Common myeloid progenitor, CD34-positive (primary cell): ENCODE measurements around the gene FBXL14.

ENCODE experiments used
- CTCF ChIA-PET: fragments of 350-600 bp; sonication (Branson Sonifier 250); formaldehyde crosslinking; loops from one replicate; lab custom pipeline; 2021; ENCODE audit warnings: antibody characterized with exemption; lab: Charles Lee
- POLR2A ChIA-PET: fragments of 350-600 bp; sonication (Branson Sonifier 250); formaldehyde crosslinking; loops from one replicate; lab custom pipeline; 2021; ENCODE audit warnings: antibody characterized with exemption; lab: Charles Lee
- DNase-seq, 3 donors: peaks; one replicate each; pipeline versions ENCODE4 v3.0.0 to v3.0.0-alpha.2; 2013
- H3K27ac ChIP-seq, 2 experiments: 1 replicate in 1 of 2; 2 replicates in 1 of 2; pipeline ENCODE4 v1.7.0; 2013; ENCODE audit warnings: inconsistent platforms in 2 of 2, low read length in 2 of 2, mild to moderate bottlenecking in 2 of 2, low read depth in 1 of 2, moderate library complexity in 1 of 2; ENCODE audit not compliant: severe bottlenecking in 2 of 2, insufficient read depth in 1 of 2, poor library complexity in 1 of 2
- H3K27me3 ChIP-seq, 5 experiments: replicated peaks in 2 of 5; 1 replicate in 3 of 5; 2 replicates in 2 of 5; pipeline versions ENCODE4 v1.6.1 to v1.7.0; 2013; ENCODE audit warnings: low read length in 4 of 5, mild to moderate bottlenecking in 2 of 5, moderate library complexity in 2 of 5, inconsistent platforms in 1 of 5; ENCODE audit not compliant: insufficient read depth in 5 of 5, control insufficient read depth in 4 of 5
- H3K36me3 ChIP-seq, 4 experiments: 1 replicate in 2 of 4; 2 replicates in 2 of 4; pipeline versions ENCODE4 v1.6.1 to v1.7.0; 2013; ENCODE audit warnings: low read length in 3 of 4, control low read depth in 1 of 4, mild to moderate bottlenecking in 1 of 4; ENCODE audit not compliant: control insufficient read depth in 4 of 4, insufficient read depth in 4 of 4
- H3K4me1 ChIP-seq, 4 experiments: 1 replicate in 3 of 4; 2 replicates in 1 of 4; pipeline versions ENCODE4 v1.6.1 to v1.7.1; 2013; ENCODE audit warnings: low read length in 3 of 4, mild to moderate bottlenecking in 3 of 4, control low read depth in 1 of 4, inconsistent platforms in 1 of 4, moderate library complexity in 1 of 4; ENCODE audit not compliant: control insufficient read depth in 4 of 4, insufficient read depth in 4 of 4; ENCODE audit errors: control extremely low read depth in 1 of 4
- H3K4me3 ChIP-seq, 7 experiments: 1 replicate in 4 of 7; 2 replicates in 3 of 7; pipeline versions ENCODE4 v1.5.1 to v1.7.0; 2013; ENCODE audit warnings: mild to moderate bottlenecking in 7 of 7, low read length in 6 of 7, moderate library complexity in 6 of 7, inconsistent platforms in 2 of 7, low read depth in 2 of 7, control low read depth in 1 of 7; ENCODE audit not compliant: insufficient read depth in 4 of 7, control insufficient read depth in 1 of 7; ENCODE audit errors: extremely low read depth in 1 of 7
- H3K9me3 ChIP-seq, 5 experiments: 1 replicate in 4 of 5; 2 replicates in 1 of 5; pipeline versions ENCODE4 v1.6.1 to v1.7.1; 2013; ENCODE audit warnings: low read length in 4 of 5, mild to moderate bottlenecking in 2 of 5, inconsistent platforms in 1 of 5, low read depth in 1 of 5, moderate library complexity in 1 of 5; ENCODE audit not compliant: control insufficient read depth in 4 of 5, insufficient read depth in 2 of 5; ENCODE audit errors: control extremely low read depth in 1 of 5
- WGBS: methylation state at CpG from one replicate; pipeline ENCODE4 v1.1.5; 2013; ENCODE audit not compliant: insufficient coverage; 5-methylcytosine and 5-hydroxymethylcytosine counted together

The FBXL14 gene

GRCh38 chr12:1574865-1575259 is 19.5 kb downstream of the FBXL14 start:
- H3K36me3 ChIP-seq: no peaks in the 10 kb centered on the region
- CTCF ChIA-PET: interaction anchor here (1.0 to 2.2 kb wide), 4 partner anchors 9 to 457 kb away, joined by 3 to 13 read pairs (median 6); no protein-coding TSS in a partner anchor
- H3K9me3 ChIP-seq: no peaks in the 10 kb centered on the region
- no peak overlapping the region for H3K4me3 ChIP-seq
- POLR2A ChIA-PET: no interaction called here
- peaks cover 0 to 15% (median 12%) of the 10 kb centered on the region in 4 experiments for H3K4me1 ChIP-seq
- no peak overlapping the region for H3K27ac ChIP-seq
- DNase-seq: no peak
- WGBS: no CpG with 5 or more reads among the region's 1 CpG
- peaks cover 0 to 72% (median 6%) of the 10 kb centered on the region in 5 experiments for H3K27me3 ChIP-seq

- H3K27me3 ChIP-seq: peaks cover 0 to 76% (median 9%) of the 10 kb centered on the region in 5 experiments
- H3K36me3 ChIP-seq: no peaks in the 10 kb centered on the region
- ChIA-PET POLR2A (no interaction called here), CTCF (interaction anchor here (1.0 to 2.2 kb wide), 3 partner anchors 9 to 456 kb away, joined by 3 to 13 read pairs (median 5); no protein-coding TSS in a partner anchor)
- peaks cover 0 to 15% (median 12%) of the 10 kb centered on the region in 4 experiments for H3K4me1 ChIP-seq
- H3K4me3 ChIP-seq: no peak overlapping the region
- no peak for DNase-seq
- H3K9me3 ChIP-seq: no peaks in the 10 kb centered on the region
- no peak overlapping the region for H3K27ac ChIP-seq
- 82% methylated on average over 12 of the region's 15 CpGs for WGBS
These were observed 20.2 kb downstream of the FBXL14 start for GRCh38 chr12:1573960-1574864.

GRCh38 chr12:1572731-1573130 is 21.6 kb downstream of the FBXL14 start:
- Histone ChIP-seq H3K27ac (no peak overlapping the region), H3K9me3 (no peaks in the 10 kb centered on the region), H3K36me3 (no peaks in the 10 kb centered on the region), H3K4me1 (peaks cover 0 to 15% (median 12%) of the 10 kb centered on the region in 4 experiments), H3K27me3 (peaks cover 0 to 77% (median 9%) of the 10 kb centered on the region in 5 experiments), H3K4me3 (no peak overlapping the region)
- CTCF ChIA-PET: no interaction called here
- WGBS: 74% methylated on average over 5 of the region's 5 CpGs
- POLR2A ChIA-PET: no interaction called here
- no peak for DNase-seq

GRCh38 chr12:1567852-1568251 is 26.5 kb downstream of the FBXL14 start:
- CTCF ChIA-PET: interaction anchor here (1.9 kb wide), 1 partner anchor 33 kb away, joined by 4 read pairs; no protein-coding TSS in a partner anchor
- DNase-seq: no peak
- Histone ChIP-seq H3K9me3 (no peaks in the 10 kb centered on the region), H3K36me3 (no peaks in the 10 kb centered on the region), H3K27ac (no peak overlapping the region), H3K27me3 (peaks cover 0 to 45% (median 14%) of the 10 kb centered on the region in 5 experiments), H3K4me3 (no peak overlapping the region), H3K4me1 (no peaks in the 10 kb centered on the region)
- WGBS: no CpG with 5 or more reads among the region's 6 CpGs
- POLR2A ChIA-PET: no interaction called here

GRCh38 chr12:1566449-1567135 is 27.8 kb downstream of the FBXL14 start:
- CTCF ChIA-PET: interaction anchor here (1.5 to 1.9 kb wide), 2 partner anchors 32 to 449 kb away, joined by 4 to 6 read pairs; no protein-coding TSS in a partner anchor
- H3K4me3 ChIP-seq: no peak overlapping the region
- no peaks in the 10 kb centered on the region for H3K9me3 ChIP-seq
- 89% methylated on average over 17 of the region's 24 CpGs for WGBS
- no peaks in the 10 kb centered on the region for H3K4me1 ChIP-seq
- peaks cover 0 to 35% (median 8%) of the 10 kb centered on the region in 5 experiments for H3K27me3 ChIP-seq
- POLR2A ChIA-PET: no interaction called here
- H3K27ac ChIP-seq: no peak overlapping the region
- H3K36me3 ChIP-seq: no peaks in the 10 kb centered on the region
- no peak for DNase-seq

- CTCF ChIA-PET: no interaction called here
- POLR2A ChIA-PET: no interaction called here
- Histone ChIP-seq H3K4me3 (no peak overlapping the region), H3K27ac (no peak overlapping the region), H3K4me1 (no peaks in the 10 kb centered on the region), H3K27me3 (peaks cover 0 to 28% (median 8%) of the 10 kb centered on the region in 5 experiments), H3K9me3 (no peaks in the 10 kb centered on the region), H3K36me3 (no peaks in the 10 kb centered on the region)
- WGBS: 100% methylated on average over 5 of the region's 5 CpGs
- DNase-seq: no peak
These were observed 29.2 kb downstream of the FBXL14 start for GRCh38 chr12:1565172-1565571.
